NB4 (cell line): ENCODE results near the gene NIPBL.

Source experiments
- CTCF ChIP-seq: IDR thresholded peaks from one replicate; pipeline ENCODE4 v1.5.1; 2012; ENCODE audit warnings: low read depth, low read length
- POLR2A ChIP-seq: IDR thresholded peaks from 2 replicates; pipeline ENCODE4 v1.6.1; 2011; ENCODE audit warnings: mild to moderate bottlenecking; ENCODE audit not compliant: insufficient read length; ENCODE audit errors: extremely low read depth

GRCh38 chr5:37112383-37112991 lies 235.9 kb downstream of the NIPBL start:
- no peak for TF ChIP-seq CTCF
- no peak for TF ChIP-seq POLR2A
